ENCODE results near the gene PIN1. TPM values are rescaled to one million over a fixed set of nuclear protein-coding genes. Genes with fewer than 3 reads are reported as not detected.
A peak's percentile ranks its signal among the peaks of the same experiment; 100 is the strongest.
"Not testable (repeated sequence)": the region's sequence is repeated elsewhere in the genome, so short reads cannot be mapped to it uniquely, and the experiment has no call there.

PIN1 gene
- total RNA-seq, 1 experiment from 2014 or later, result 63.3 TPM

DNA sequence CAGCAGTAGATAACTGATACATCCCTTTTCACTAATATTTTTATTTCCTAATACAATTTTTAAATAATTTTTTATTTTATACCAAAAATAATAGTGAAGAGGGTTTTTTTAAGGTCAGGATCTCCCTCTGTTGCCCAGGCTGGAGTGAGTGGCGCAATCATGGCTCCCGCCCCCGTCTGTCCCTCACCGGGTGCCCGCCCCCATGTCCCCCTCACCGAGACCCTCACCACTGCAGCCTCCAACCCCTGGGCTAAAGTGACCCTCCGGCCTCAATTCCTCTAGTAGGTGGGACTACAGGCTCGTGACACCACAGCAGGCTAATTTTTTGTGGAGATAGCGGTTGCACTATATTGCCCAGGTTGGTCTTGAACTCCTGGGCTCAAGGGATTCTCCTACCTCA, 48.8 kb upstream of the PIN1 start:
- Mint-ChIP-seq H3K4me3 (ENCODE audit: unreplicated experiment) (peak overlapping the region; percentile 90), H3K27ac (ENCODE audit: unreplicated experiment) (peak overlapping the region; percentile 100), H3K27me3 (ENCODE audit: insufficient read depth, unreplicated experiment) (no peaks in the 10 kb centered on the region), H3K9me3 (ENCODE audit: unreplicated experiment) (no peaks in the 10 kb centered on the region), H3K36me3 (ENCODE audit: insufficient read depth, unreplicated experiment) (peaks cover 23% of the 10 kb centered on the region), H3K4me1 (ENCODE audit: low read depth, unreplicated experiment) (peaks cover 22% of the 10 kb centered on the region)
- TF ChIP-seq, protein P1, sequence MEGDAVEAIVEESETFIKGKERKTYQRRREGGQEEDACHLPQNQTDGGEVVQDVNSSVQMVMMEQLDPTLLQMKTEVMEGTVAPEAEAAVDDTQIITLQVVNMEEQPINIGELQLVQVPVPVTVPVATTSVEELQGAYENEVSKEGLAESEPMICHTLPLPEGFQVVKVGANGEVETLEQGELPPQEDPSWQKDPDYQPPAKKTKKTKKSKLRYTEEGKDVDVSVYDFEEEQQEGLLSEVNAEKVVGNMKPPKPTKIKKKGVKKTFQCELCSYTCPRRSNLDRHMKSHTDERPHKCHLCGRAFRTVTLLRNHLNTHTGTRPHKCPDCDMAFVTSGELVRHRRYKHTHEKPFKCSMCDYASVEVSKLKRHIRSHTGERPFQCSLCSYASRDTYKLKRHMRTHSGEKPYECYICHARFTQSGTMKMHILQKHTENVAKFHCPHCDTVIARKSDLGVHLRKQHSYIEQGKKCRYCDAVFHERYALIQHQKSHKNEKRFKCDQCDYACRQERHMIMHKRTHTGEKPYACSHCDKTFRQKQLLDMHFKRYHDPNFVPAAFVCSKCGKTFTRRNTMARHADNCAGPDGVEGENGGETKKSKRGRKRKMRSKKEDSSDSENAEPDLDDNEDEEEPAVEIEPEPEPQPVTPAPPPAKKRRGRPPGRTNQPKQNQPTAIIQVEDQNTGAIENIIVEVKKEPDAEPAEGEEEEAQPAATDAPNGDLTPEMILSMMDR (IDR thresholded peaks at IDR 0.05; ENCODE audit: insufficient read depth in 1 of 2, low read depth in 1 of 2, low read length in 1 of 2, severe bottlenecking in 1 of 2, unreplicated experiment in 1 of 2), result no peak
- H3K4me3 ChIP-seq (ENCODE audit: low read depth, low read length), result peak overlapping the region; percentile 49
- no peak for DNase-seq
- ChIA-PET CTCF (no interaction called here), POLR2A (no interaction called here)
- H3K36me3 ChIP-seq (ENCODE audit: control insufficient read depth, insufficient read depth, low read length), result no peaks in the 10 kb centered on the region; the same call in 1 of the 2 replicates
- H3K4me1 ChIP-seq, result peaks cover 24% of the 10 kb centered on the region
- no peaks in the 10 kb centered on the region for H3K27me3 ChIP-seq (replicated peaks; ENCODE audit: control insufficient read depth, insufficient read depth, low read length)
- no TSS peak for BruUV-seq (replicated peaks)
- H3K9me3 ChIP-seq, result no peaks in the 10 kb centered on the region
- intact Hi-C loops (cut with micrococcal nuclease; ENCODE audit: unreplicated experiment), result no loop called here

DNA sequence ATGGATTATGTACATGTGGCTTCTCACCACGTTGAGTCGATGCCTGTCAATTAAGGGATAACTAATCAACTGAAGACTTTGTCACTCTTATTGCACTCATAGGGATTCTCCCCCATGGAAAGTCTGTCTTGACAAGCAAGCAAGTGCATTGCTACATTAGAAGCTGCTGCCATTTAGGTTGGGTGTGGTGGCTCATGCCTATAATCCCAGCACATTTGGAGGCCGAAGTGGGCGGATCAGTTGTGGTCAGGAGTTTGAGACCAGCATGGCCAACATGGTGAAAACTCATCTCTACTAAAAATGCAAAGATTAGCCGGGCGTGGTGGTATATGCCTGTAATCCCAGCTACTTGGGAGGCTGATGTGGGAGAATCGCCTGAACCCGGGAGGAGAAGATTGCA, 48.3 kb upstream of the PIN1 start:
- BruUV-seq (replicated peaks), result no TSS peak
- H3K36me3 ChIP-seq (ENCODE audit: control insufficient read depth, insufficient read depth, low read length), result no peaks in the 10 kb centered on the region; the same call in 1 of the 2 replicates
- Mint-ChIP-seq H3K4me1 (ENCODE audit: low read depth, unreplicated experiment) (peaks cover 22% of the 10 kb centered on the region), H3K27me3 (ENCODE audit: insufficient read depth, unreplicated experiment) (no peaks in the 10 kb centered on the region), H3K36me3 (ENCODE audit: insufficient read depth, unreplicated experiment) (peaks cover 23% of the 10 kb centered on the region), H3K9me3 (ENCODE audit: unreplicated experiment) (no peaks in the 10 kb centered on the region), H3K4me3 (ENCODE audit: unreplicated experiment) (peak overlapping the region; percentile 90), H3K27ac (ENCODE audit: unreplicated experiment) (peak overlapping the region; percentile 100)
- DNase-seq, result no peak
- no peaks in the 10 kb centered on the region for H3K9me3 ChIP-seq
- H3K27me3 ChIP-seq (replicated peaks; ENCODE audit: control insufficient read depth, insufficient read depth, low read length), result no peaks in the 10 kb centered on the region
- H3K4me3 ChIP-seq (ENCODE audit: low read depth, low read length), result no peak overlapping the region
- ChIA-PET POLR2A (no interaction called here), CTCF (no interaction called here)
- peaks cover 24% of the 10 kb centered on the region for H3K4me1 ChIP-seq
- intact Hi-C loops (cut with micrococcal nuclease; ENCODE audit: unreplicated experiment), result no loop called here
- TF ChIP-seq, protein P1 (IDR thresholded peaks at IDR 0.05; ENCODE audit: insufficient read depth in 1 of 2, low read depth in 1 of 2, low read length in 1 of 2, severe bottlenecking in 1 of 2, unreplicated experiment in 1 of 2), result no peak

DNA sequence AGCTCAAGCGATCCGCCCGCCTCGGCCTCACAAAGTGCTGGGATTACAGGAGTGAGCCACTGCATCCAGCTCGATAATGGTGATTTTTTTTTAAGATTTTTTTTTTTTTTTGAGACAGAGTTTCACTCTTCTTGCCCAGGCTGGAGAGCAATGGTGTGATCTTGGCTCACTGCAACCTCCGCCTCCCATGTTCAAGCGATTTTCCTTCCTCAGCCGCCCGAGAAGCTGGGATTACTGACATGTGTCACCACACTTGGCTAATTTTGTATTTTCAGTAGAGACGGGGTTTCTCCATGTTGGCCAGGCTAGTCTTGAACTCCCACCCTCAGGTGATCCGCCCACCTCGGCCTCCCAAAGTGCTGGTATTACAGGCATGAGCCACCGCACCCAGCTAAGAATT, 46.5 kb upstream of the PIN1 start:
- BruUV-seq (replicated peaks); DNase-seq; H3K4me3 ChIP-seq (ENCODE audit: low read depth, low read length); POLR2A ChIA-PET; H3K9me3 ChIP-seq; H3K27me3 Mint-ChIP-seq (ENCODE audit: insufficient read depth, unreplicated experiment); CTCF ChIA-PET; H3K27me3 ChIP-seq (replicated peaks; ENCODE audit: control insufficient read depth, insufficient read depth, low read length); H3K36me3 ChIP-seq (ENCODE audit: control insufficient read depth, insufficient read depth, low read length); intact Hi-C loops (cut with micrococcal nuclease; ENCODE audit: unreplicated experiment); H3K4me3 Mint-ChIP-seq (ENCODE audit: unreplicated experiment); H3K27ac Mint-ChIP-seq (ENCODE audit: unreplicated experiment); H3K9me3 Mint-ChIP-seq (ENCODE audit: unreplicated experiment): not testable (repeated sequence)
- Mint-ChIP-seq H3K4me1 (ENCODE audit: low read depth, unreplicated experiment) (peaks cover 22% of the 10 kb centered on the region), H3K36me3 (ENCODE audit: insufficient read depth, unreplicated experiment) (peaks cover 28% of the 10 kb centered on the region)
- H3K4me1 ChIP-seq, result peaks cover 19% of the 10 kb centered on the region

DNA sequence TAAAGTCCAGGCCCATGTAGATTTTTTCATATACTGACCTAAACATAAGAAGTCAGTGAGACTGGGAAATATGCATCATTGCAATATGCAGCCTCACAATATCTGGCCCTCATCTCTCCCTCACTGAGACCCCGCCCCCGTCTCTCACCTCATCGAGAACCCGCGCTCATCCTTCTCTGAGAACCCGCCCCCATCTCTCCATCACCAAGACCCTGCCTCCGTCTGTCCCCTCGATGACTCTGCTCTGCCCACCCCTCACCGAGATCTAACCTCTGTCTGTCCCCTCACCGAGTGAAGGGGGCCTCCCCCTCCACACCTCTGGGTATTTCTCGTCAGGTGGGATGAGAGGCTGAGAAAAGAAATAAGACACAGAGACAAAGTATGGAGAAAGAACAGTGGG, 46.1 kb upstream of the PIN1 start:
- H3K4me1 ChIP-seq, result peaks cover 14% of the 10 kb centered on the region
- H3K9me3 ChIP-seq, result no peaks in the 10 kb centered on the region
- Mint-ChIP-seq H3K9me3 (ENCODE audit: unreplicated experiment) (no peaks in the 10 kb centered on the region), H3K4me3 (ENCODE audit: unreplicated experiment) (peak overlapping the region; percentile 10), H3K27me3 (ENCODE audit: insufficient read depth, unreplicated experiment) (no peaks in the 10 kb centered on the region), H3K4me1 (ENCODE audit: low read depth, unreplicated experiment) (peaks cover 17% of the 10 kb centered on the region), H3K36me3 (ENCODE audit: insufficient read depth, unreplicated experiment) (peaks cover 24% of the 10 kb centered on the region), H3K27ac (ENCODE audit: unreplicated experiment) (peak overlapping the region; percentile 65)
- H3K36me3 ChIP-seq (ENCODE audit: control insufficient read depth, insufficient read depth, low read length), result no peaks in the 10 kb centered on the region; the same call in 1 of the 2 replicates
- intact Hi-C loops (cut with micrococcal nuclease; ENCODE audit: unreplicated experiment), result no loop called here
- CTCF ChIA-PET, result no interaction called here
- TF ChIP-seq, protein P1 (IDR thresholded peaks at IDR 0.05; ENCODE audit: insufficient read depth in 1 of 2, low read depth in 1 of 2, low read length in 1 of 2, severe bottlenecking in 1 of 2, unreplicated experiment in 1 of 2), result no peak
- no peaks in the 10 kb centered on the region for H3K27me3 ChIP-seq (replicated peaks; ENCODE audit: control insufficient read depth, insufficient read depth, low read length)
- no TSS peak for BruUV-seq (replicated peaks)
- POLR2A ChIA-PET, result no interaction called here
- no peak for DNase-seq
- no peak overlapping the region for H3K4me3 ChIP-seq (ENCODE audit: low read depth, low read length)

DNA sequence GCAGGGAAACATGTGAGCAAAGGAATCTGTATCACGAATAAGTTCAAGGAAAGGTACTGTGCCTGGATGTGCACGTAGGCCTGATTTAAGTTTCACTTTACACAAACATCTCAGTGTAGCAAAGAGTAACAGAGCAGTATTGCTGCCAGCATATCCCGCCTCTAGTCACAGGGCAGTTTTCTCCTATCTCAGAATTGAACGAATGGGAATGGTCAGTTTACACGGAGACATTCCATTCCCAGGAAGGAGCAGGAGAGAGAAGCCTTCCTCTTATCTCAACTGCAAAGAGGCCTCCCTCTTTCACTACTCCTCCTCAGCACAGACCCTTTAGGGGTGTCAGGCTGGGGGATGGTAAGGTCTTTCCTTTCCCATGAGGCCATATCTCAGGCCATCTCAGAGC, 45.5 kb upstream of the PIN1 start:
- POLR2A ChIA-PET; H3K36me3 ChIP-seq (ENCODE audit: control insufficient read depth, insufficient read depth, low read length); intact Hi-C loops (cut with micrococcal nuclease; ENCODE audit: unreplicated experiment); DNase-seq; H3K27me3 Mint-ChIP-seq (ENCODE audit: insufficient read depth, unreplicated experiment); H3K27me3 ChIP-seq (replicated peaks; ENCODE audit: control insufficient read depth, insufficient read depth, low read length); H3K4me3 ChIP-seq (ENCODE audit: low read depth, low read length); CTCF ChIA-PET; BruUV-seq (replicated peaks); H3K9me3 Mint-ChIP-seq (ENCODE audit: unreplicated experiment); H3K9me3 ChIP-seq: not testable (repeated sequence)
- peaks cover 13% of the 10 kb centered on the region for H3K4me1 Mint-ChIP-seq (ENCODE audit: low read depth, unreplicated experiment)
- H3K36me3 Mint-ChIP-seq (ENCODE audit: insufficient read depth, unreplicated experiment), result peaks cover 19% of the 10 kb centered on the region
- peaks cover 13% of the 10 kb centered on the region for H3K4me1 ChIP-seq
- peak overlapping the region; percentile 10 for H3K4me3 Mint-ChIP-seq (ENCODE audit: unreplicated experiment)
- H3K27ac Mint-ChIP-seq (ENCODE audit: unreplicated experiment), result peak overlapping the region; percentile 65

Measured in Caco-2 (cell line).